ENCODE data around the gene CWC25. TPM values are rescaled to one million over a fixed set of nuclear protein-coding genes. Genes with fewer than 3 reads are reported as not detected.

CWC25 gene
- total RNA-seq, 6 donors from 2014 or later: 21.3 to 118 (median 29.5) TPM

- peak overlapping the region; percentile 71 to 98 (median 97) for H3K4me3 ChIP-seq
- H3K27me3 ChIP-seq: no peaks in the 10 kb centered on the region
These were observed 24.8 kb downstream of the CWC25 start for GRCh38 chr17:38800237-38800760.

DNA sequence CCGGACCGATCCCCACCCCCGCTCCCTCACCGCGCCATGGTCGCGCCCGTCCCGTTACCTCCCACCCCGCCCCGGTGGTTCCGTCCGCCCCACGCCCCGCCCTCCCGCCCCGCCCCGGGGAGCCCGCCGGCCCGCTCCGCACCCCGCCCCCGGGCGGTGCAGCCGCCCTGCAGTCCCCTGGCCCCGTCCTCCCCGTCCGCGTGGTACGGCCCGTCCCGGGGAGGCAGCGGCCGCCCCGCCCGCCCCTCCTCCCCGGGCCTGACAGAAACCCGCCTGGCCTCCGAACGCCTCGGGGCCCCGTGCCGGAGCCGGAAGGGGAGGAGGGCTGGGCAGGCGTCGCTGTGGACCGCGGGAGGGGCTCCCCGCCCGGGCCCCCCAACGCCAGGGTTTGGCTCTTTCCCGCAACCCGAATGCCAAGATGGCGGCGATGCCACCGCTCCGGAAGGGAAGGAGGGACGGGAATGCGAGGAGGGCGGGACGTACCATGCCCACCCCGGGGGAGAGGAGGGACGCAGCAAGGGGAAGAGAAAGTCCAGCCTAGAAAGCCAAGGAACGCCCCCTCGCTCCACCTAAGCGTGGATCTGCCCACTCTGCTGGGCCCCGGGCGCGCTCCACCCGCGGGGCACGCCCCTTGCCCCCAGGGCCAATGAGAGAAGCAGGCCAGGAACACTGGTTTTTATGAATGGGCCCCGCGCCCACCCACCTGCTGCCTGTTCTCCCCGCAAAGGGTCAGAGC lies 25.5 kb downstream of the CWC25 start, which contains the start of gene PIP4K2B:
Gene PIP4K2B, minus strand, starts transcription at position 56 of the 736 bp plus-strand sequence. CDS start 132 bp downstream, outside the sequence.
- Histone ChIP-seq H3K36me3 (peaks cover 20 to 37% (median 33%) of the 10 kb centered on the region in 4 donors), H3K27ac (peak within 1 kb of the TSS; percentile 99 to 100 (median 100)), H3K4me3 (peak within 1 kb of the TSS; percentile 87 to 98 (median 97)), H3K4me1 (peaks cover 28 to 46% (median 34%) of the 10 kb centered on the region in 4 donors), H3K9me3 (no peaks in the 10 kb centered on the region), H3K27me3 (no peaks in the 10 kb centered on the region)
- WGBS, 2 donors: 0% methylated on average over 1 to 35 of the region's 76 CpGs
- DNase-seq (peak; percentile 97), ATAC-seq (ENCODE audit: low FRiP score in 2 of 2) (peak; percentile 98 to 99)
- peak in 2 of 6 experiments; percentile 0 to 20 for TF ChIP-seq CTCF (IDR thresholded peaks at IDR 0.05)
- peak in 1 of 4 donors; percentile 21 for TF ChIP-seq EP300 (IDR thresholded peaks at IDR 0.05)
- peak; percentile 87 to 88 for TF ChIP-seq POLR2AphosphoS5 (IDR thresholded peaks at IDR 0.05)
- TF ChIP-seq POLR2A (IDR thresholded peaks at IDR 0.05): peak in 2 of 4 donors; percentile 65 to 74

More at GRCh38 chr17:38800237-38800760, 24.8 kb downstream of the CWC25 start:
- peaks cover 28 to 46% (median 34%) of the 10 kb centered on the region in 4 donors for H3K4me1 ChIP-seq
- peaks cover 20 to 44% (median 39%) of the 10 kb centered on the region in 4 donors for H3K36me3 ChIP-seq
- peak overlapping the region; percentile 99 to 100 (median 100) for H3K27ac ChIP-seq
- WGBS, 2 donors: 17 to 24% methylated on average over 13 to 14 of the region's 14 CpGs
- ATAC-seq (ENCODE audit: low FRiP score in 2 of 2): no peak
- DNase-seq: no peak
- H3K9me3 ChIP-seq: no peaks in the 10 kb centered on the region
- TF ChIP-seq POLR2AphosphoS5 (IDR thresholded peaks at IDR 0.05) (no peak), CTCF (IDR thresholded peaks at IDR 0.05) (no peak), EP300 (IDR thresholded peaks at IDR 0.05) (no peak), POLR2A (IDR thresholded peaks at IDR 0.05) (no peak)

GRCh38 chr17:38798614-38799500 lies 26.3 kb downstream of the CWC25 start:
- TF ChIP-seq CTCF (IDR thresholded peaks at IDR 0.05): peak in 1 of 6 experiments; percentile 11
- no peak for TF ChIP-seq POLR2AphosphoS5 (IDR thresholded peaks at IDR 0.05)
- Histone ChIP-seq H3K4me3 (peak overlapping the region; percentile 87 to 98 (median 97)), H3K36me3 (peaks cover 14 to 30% (median 25%) of the 10 kb centered on the region in 4 donors), H3K27me3 (no peaks in the 10 kb centered on the region), H3K4me1 (peaks cover 28 to 46% (median 34%) of the 10 kb centered on the region in 4 donors), H3K27ac (peak overlapping the region; percentile 99 to 100 (median 100)), H3K9me3 (no peaks in the 10 kb centered on the region)
- DNase-seq (peak in 1 of 2 donors; percentile 56), ATAC-seq (ENCODE audit: low FRiP score in 2 of 2) (peak; percentile 51 to 57)
- 0% methylated on average over 11 to 13 of the region's 53 CpGs for WGBS, 2 donors

DNA sequence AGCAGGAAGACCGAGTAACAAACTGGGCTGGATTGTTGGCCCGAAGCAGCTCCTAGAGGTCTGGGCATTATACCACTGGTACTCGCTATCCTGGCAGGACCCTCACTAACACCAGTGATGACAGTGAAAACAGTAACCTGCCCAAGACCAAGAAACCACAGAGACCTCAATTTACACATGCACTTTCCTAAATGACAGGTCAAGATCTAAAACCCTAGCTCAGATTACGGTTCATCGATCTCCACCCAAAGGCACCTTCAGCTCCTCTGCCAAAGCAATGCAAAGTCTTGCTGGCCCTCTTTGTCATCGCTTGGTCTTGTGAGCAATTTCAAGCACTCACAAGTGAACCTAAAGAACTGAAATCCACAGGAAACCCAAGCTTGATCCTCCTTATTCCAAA lies 27.3 kb downstream of the CWC25 start:
- no peaks in the 10 kb centered on the region for H3K27me3 ChIP-seq
- ATAC-seq (ENCODE audit: low FRiP score in 2 of 2) (no peak), DNase-seq (no peak)
- 63 to 68% methylated on average over 6 of the region's 6 CpGs for WGBS, 2 donors
- peaks cover 10 to 20% (median 18%) of the 10 kb centered on the region in 4 donors for H3K36me3 ChIP-seq
- H3K27ac ChIP-seq: peak overlapping the region in 3 of 4 donors; percentile 2 to 100 (median 100)
- H3K4me3 ChIP-seq: peak overlapping the region in 3 of 4 donors; percentile 97 to 98 (median 97)
- H3K4me1 ChIP-seq: peaks cover 28 to 46% (median 34%) of the 10 kb centered on the region in 4 donors
- no peak for TF ChIP-seq POLR2AphosphoS5 (IDR thresholded peaks at IDR 0.05)
- TF ChIP-seq CTCF (IDR thresholded peaks at IDR 0.05): no peak
- no peak for TF ChIP-seq EP300 (IDR thresholded peaks at IDR 0.05)
- TF ChIP-seq POLR2A (IDR thresholded peaks at IDR 0.05): no peak
- H3K9me3 ChIP-seq: no peaks in the 10 kb centered on the region
